ENCODE results near the gene ZNF639.
"Not testable (repeated sequence)": the region's sequence is repeated elsewhere in the genome, so short reads cannot be mapped to it uniquely, and the experiment has no call there.

The ZNF639 gene, protein sequence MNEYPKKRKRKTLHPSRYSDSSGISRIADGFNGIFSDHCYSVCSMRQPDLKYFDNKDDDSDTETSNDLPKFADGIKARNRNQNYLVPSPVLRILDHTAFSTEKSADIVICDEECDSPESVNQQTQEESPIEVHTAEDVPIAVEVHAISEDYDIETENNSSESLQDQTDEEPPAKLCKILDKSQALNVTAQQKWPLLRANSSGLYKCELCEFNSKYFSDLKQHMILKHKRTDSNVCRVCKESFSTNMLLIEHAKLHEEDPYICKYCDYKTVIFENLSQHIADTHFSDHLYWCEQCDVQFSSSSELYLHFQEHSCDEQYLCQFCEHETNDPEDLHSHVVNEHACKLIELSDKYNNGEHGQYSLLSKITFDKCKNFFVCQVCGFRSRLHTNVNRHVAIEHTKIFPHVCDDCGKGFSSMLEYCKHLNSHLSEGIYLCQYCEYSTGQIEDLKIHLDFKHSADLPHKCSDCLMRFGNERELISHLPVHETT
- 8.4 to 30.3 (median 16.4) reads per million in 18 experiments for total RNA-seq

DNA sequence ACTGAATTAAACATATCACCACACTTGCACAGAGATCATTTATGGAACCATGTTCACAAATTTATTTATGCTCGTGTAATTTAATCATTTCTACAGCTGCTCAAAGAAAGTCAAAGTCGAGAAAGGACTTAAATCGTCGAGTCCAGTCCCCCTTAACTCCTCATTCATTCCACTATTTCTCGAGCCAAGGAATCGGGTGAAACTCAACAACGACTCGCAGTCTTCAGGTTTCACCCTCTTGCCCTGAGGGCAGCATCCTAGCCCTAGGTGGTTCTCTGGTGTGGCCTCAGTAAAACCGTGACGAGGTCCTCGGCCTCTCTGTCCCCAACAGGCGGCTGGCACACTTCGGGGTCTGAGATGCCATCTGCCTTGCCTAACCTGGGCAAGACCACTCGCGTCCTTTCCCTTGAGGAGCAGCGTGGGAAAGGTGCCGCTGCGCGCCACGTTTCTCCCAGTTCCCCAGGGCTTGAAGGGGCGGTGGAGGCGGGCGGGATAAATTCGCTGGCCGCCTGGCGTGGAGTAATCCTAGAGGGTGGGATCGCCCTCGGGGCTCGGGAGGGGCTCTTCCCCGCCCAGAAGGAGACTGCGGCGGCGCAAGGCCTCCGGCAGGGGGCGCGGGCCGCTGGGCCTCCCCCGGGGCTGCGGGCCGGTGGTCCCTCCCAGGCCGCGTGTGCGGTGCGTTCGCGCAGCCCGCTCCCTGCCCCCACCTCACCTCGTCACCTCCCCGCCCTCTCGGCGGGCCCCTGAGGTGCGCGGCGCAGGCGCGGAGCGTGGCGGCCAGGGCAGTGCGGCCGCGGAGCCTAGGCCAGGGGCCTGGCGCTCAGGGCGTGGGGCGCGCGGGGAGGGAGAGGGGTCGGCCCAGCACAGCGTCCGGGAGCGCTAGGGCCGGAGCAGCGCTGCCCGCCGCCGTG is at the start of gene ZNF639:
ZNF639 (plus strand) TSS at position 746 of the 911 bp plus-strand sequence. CDS start 5,263 bp downstream, outside the sequence.
- peak; percentile 68 to 75 for DNase-seq

DNA sequence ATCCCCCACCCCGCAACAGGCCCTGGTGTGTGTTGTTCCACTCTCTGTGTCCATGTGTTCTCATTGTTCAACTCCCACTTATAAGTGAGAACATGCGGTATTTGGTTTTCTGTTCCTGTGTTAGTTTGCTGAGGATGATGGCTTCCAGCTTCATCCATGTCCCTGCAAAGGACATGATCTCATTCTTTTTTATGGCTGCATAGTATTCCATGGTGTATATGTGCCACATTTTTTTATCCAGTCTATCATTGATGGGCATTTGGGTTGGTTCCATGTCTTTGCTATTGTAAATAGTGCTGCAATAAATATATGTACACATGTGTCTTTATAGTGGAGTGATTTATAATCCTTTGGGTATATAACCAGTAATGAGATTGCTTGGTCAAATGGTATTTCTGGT is 48.4 kb upstream of the ZNF639 start:
- not testable (repeated sequence) for DNase-seq

DNA sequence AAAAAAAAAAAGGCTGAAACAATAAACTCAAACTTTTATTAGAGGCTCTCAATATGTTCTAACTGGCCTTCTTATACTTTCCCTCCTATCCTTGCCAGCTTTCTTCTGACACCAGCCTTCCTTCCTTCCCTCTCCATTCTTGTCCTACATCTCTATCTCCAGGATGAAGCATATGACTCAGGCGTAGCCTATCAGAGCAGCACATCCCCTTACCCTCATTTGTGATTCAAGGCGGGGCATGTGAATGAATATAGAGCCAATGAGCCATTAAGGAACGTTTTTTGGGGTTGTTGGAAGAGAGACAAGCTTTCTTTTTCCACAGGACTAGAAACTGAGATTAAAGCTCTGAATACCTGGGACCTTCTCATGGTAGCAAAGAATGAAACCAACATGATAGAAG is 46.8 kb upstream of the ZNF639 start:
- no peak for DNase-seq

DNA sequence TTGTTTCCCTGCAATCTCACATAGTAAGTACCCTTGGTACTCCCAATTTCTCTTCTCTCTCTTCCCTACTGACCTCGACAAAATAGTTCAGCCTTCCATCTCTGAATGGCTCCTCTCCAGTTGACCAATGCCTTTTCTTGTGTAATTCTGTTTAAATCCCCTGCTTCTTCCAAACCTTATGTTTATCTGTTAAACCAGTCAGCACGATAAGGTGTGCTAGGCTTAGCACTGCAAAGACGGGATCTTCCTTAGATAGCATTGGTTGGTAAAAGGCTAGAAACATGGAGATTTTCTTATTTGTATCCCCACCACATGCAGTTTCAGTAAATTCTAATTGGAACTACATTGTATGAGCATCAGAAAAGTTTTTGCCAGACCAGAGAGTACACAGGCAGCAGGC is 46.1 kb upstream of the ZNF639 start:
- DNase-seq: no peak

DNA sequence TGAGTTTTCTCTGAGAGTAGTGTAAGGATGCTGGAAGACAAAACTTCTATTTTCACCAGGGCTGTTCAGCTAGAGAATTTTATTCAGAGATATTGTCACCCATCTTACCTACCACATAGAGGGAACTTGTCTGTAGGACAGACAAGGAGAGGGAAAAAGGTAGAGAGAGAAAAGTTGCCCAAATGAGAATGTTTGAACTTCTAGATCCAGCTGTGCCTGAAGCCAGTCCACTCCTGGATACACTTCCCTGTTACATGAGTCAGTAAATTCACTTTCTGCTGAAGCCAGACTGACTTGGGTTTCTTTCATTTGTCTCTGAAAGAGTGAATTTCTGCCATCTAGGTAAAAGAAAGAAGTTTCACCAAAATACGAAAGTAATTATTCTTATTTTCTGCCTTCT is 44.7 kb upstream of the ZNF639 start:
- no peak for DNase-seq

DNA sequence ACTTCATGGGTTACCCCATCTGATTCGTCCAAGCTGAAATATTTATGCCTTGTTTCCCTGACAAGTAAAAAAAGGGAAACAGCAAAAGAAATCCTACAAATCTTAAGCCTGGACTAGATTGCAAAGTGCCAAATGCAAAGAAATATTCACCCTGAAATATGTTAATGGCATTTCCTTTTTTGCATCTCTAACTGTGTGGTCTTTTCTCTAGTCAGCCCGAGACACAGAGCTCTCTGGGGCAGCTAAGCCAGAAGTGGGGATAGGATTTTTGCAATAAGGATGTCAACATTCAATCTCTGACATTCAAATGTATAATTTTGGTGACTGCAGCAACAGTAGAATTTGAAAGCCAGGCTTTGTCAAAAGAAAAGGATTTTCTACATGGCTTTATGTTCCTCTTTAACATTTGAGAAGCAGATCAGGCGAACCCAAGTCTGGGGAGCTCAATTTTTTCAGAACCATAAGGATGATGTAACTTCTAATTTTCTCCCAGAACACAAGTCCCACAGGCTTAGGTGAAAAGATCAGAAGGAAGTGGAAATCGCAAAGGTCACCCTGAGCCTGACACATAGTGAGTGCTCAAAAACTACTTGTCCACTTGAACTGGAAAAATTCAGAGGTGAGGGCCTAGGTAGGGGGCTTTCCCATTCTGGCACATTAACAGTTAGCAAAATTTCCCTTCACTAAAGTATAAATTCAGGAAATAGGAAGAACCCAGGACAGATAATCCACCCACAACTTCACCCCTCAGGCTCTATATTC is 43.7 kb upstream of the ZNF639 start:
- DNase-seq: no peak

DNA sequence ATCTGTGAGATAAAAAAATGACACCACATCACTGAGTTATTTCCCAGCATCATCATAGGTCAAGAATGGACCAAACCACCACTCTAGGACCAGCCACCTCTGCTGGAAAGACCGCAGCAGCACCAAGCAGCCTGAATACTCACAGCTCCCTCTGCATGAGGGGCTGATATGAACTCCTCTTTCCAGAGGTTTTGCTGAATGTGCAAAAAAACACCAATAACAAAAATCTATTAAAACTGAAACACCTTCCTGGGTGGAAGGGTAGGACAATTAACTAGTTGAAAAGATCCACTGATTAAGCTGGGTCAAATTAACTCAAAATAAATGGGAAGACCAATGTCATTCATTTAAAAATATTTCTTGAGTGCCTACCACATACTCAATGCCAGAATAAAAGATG is 43.0 kb upstream of the ZNF639 start:
- no peak for DNase-seq

DNA sequence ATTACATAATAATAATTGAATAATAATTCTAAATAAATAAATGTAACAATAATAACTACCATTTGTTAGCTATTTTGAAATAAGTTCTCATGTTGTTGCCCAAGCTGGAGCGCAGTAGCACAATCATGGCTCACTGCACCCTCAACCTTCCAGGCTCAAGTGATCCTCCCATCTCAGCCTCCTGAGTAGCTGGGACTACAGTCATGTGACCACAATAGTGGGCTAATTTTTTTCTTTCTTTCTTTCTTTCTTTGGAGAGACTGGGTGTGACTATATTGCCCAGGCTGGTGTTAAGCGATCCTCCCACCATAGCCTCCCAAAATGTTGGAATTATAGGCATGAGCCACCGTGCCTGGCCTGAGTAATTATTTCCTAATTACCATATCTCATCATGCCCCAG is 41.0 kb upstream of the ZNF639 start:
- no peak for DNase-seq

DNA sequence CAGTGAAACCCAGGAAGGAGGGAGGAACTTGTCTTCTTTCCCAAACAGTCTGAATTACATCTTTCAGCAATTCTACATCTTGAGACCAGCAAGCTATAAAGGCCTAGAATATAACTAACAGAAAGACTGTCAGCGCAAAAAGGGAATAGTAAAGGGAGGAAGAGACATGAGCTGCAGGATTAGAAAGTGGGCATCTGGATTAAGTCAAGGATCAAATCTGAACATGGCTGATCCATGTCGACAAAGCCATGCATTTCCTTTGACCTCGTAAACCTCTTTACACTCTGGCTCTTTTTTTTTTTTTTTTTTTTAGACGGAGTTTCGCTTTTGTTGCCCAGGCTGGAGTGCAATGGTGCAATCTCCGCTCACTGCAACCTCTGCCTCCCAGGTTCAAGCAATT is 36.5 kb upstream of the ZNF639 start:
- DNase-seq: no peak

DNA sequence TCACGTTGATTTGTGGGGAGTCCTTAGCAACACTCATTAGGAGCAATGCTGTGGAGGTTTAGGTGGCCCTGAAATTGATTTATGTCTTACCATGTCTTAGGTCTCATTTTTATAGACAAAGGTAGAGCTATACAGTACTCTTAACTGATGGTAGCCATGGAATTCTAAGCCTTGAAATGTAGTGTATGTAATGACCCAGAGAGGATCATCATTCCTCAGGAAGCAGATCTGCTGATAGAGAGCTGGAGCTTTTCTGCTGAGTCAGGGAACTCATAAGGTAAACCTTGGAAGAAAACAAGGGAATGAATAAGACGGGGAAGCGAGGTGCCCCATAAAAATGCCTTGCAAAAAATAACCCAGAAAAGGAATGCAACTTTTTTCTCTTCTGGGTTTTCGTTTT is 34.0 kb upstream of the ZNF639 start:
- no peak for DNase-seq

DNA sequence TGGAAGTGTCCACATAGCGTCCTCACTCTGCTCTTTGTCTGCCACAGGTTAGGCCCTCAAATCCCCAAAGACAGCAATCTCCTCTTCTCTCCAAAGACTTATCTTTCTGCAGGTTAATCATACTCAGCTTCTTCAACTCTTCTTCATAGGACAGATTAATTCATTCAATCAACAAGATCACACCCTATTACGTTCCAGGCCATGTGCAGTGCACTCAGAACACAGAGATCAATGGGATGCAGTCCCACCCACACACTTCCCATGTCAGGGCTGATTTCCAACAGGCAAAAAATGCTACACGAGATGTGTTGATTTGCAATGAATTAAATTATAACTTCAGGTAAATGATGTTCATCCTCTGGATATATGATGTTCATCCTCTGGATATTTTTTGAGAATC is 33.5 kb upstream of the ZNF639 start:
- no peak for DNase-seq

DNA sequence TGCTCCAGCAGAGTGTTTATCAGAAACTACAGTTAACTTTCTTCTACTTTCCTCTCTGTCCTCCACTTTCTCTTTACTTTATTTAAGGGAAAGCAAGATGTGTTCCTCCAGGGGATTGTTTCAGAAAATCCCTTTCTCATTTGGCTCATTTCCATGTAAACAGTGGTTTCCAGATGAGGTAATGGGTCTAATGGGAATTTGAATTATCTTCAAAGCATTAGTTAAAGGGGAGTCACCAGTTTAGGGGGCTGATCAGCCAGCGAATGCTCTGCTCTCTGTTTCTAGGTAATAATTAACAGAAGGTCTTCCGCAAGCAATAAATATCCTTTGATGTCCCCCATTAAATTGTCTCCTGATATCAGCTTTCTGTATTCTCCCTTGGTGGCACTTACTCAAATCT is 30.4 kb upstream of the ZNF639 start:
- no peak for DNase-seq

DNA sequence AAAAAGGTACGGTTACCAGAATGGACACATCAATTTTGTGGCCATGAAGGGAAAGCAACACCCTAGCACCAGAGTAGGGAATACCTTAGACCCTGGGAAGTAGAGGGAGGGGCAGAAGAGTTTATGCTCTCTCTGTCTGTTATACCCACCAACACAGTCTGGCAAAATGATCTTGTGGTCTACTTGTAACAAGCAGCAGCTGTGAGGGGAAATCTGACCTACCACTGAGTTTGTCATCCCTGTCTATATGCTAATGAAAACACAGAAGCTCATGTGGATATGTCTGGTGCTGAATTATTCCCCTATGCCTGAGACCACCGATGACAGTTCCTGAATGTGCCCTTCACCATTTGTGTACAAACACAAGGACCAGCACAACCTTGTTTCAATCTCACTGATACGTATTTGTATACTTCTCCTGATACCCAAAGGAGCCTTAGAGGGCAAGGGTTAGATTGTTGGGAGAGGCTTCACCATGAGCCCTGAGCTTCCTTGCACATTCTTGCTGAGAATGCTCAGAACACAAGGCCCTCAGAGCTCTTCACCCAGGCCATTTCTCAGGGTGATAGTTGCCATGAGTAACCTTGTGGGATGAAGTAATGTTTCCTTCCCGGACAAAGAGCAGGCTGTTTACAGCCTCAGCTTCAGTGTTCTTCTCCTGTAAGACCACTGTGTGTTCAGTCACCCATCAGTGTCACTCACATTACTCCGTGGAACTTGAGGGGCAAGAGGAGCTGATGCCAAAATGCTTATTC is 24.7 kb upstream of the ZNF639 start:
- no peak for DNase-seq

DNA sequence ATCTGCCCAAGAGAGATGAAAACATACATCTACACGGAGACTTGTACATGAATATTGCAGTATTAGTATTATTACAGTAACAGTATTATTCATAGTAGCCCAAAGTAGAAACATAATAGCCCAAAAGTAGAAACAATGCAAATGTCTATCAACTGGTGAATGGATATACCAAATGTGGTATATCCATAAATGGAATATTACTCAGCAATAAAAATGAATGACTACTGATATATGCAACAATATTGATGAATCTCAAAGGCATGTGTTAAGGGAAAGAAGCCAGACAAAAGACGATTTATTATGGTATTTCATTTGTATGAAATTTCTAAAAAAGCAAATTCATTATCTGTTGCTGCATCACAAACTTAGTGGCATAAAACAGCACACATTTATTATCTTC is 23.5 kb upstream of the ZNF639 start:
- no peak for DNase-seq

DNA sequence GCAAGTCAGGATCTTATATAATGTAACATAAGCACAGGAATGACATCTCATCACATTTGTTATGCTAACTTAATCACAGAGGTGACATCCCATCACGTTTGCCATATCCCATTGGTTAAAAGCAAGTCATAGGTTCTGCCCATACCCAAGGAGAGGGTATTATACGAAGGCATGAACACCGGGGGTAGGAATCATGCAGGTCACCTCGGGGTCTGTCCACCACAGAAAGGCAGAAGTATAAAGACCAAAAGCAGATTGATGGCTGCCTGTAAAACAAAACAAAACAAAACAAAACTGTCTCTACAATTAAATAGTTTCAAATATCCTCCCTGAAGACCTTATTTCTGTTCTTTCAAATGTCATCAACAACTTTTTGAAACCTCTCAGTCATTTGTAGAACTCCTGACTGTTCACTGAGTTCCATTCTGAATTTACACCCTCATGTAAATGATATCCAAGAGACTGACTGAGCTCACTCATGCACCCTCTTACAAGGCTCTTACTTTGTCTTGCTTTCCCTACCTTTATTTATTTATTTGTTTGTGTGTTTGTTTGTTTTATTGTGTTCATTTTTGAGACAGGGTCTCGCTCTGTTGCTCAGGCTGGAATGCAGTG is 22.7 kb upstream of the ZNF639 start:
- no peak for DNase-seq

DNA sequence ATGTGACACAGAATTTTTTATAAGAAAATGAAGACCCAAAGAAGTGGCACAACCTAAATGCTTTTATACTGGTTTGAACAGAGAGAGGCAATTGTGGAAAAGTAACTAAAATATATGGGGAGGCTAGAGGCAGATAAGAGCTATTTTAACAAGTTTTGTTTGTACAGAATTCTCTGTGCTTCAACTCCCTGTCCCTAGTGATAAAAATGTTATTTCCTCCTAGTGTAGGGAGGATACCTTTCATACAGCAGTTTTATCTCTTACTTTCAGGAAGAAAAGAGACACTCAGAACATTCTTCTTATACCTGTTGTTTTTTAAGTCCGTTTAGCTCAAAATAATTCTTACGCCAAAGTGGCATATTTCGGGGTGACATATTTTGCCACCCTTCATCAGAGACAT is 21.2 kb upstream of the ZNF639 start:
- DNase-seq: no peak

DNA sequence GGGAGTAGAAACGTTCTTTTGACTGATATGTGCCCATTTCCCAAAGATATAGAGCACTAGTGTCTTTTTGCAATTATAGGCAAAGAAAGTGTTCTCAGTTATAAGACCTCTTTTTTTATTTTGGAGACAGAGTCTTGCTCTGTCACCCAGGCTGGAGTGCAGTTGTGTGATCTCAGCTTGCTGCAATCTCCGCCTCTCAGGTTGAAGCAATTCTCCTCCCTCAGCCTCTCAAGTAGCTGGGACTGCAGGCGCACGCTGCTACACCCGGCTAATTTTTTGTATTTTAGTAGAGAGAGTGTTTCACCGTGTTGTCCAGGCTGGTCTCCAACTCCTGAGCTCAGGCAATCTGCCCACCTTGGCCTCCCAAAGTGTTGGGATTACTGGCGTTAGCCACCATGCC is 20.7 kb upstream of the ZNF639 start:
- DNase-seq: no peak

DNA sequence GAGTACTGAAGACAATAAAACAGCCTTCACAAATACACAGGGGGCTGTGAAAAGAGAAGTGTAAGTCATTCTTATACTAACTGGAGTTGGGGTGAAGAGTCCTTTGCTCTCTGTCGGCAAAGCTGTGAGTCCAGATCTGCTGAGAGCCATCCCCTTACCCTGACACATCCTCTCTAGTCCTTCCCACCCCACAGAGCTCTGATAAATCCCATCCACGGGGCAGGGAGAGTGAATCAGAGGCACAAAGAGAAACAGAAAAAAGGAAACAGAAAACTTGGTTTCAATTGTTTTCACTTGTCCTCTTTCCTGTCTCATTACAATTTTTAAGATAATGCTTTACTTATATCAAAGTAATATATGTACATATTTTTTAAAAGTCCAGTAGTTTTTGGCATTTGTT is 18.2 kb upstream of the ZNF639 start:
- no peak for DNase-seq

DNA sequence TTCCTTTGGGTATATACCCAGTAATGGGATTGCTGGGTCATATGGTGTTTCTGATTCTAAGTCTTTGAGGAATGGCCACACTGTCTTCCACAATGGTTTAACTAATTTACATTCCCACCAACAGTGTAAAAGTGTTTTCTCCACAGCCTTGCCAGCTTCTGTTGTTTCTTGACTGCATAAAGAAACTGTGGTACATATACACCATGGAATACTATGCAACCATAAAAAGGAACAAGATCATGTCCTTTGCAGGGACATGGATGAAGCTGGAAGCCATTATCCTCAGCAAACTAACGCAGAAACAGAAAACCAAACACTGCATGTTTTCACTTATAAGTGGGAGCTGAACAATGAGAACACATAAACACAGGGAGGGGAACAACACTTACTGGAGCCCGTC is 15.5 kb upstream of the ZNF639 start:
- not testable (repeated sequence) for DNase-seq

DNA sequence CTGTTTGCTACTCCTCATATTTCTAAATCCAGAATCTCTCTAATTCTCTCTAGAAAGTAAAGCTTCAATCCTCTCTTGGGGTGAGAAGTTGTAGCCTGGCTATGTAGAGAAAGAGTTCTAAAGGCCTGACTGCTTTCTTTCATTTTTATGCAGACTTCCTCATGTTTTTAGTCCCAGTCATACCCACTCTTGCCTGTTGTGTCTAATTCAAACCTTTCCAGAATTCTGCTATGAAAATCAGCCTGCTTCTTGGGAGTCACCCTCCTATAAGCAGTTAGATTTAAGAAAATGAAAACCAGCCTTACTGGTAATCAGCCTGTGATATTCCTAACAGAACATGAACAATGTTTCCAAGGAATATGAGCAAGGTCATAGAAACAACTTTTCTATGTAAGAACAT is 14.8 kb upstream of the ZNF639 start:
- no peak for DNase-seq

DNA sequence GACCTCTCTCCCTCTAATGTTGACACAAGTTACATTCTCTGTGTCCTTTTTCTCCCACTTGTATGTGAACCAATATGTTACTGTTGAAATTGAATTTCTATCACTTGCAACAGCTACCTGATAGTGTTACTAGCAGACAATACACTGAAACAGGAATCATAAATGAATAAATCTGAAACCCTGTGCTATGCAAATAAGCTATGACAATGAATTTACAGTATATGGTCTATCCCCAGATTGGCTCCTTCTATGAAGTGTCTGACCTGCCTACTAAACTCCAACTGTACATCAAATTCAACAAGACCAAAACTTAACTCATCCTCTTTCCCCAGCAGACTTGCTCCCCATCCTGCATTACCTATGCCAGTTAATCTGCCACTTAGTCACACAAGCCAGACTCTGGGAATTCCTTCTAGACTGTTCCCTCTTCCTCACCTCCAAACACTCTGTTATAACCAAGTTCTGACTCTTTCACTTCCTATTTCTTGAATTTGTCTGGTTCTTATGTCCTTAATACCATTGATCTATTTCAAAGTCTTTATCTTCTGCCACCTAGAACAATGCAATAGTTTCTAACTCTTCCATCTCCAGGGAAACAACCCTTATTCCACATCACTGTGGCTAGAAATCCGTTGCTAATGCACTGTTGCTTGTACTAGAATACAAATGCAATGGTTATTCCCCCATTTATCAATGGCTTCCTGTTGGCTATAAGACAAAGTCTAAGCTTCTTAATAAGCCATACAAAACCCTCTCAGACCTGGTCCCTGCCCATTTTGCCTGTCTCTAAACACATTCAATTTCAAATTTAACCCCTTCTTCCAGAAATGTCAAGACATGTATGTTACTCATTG is 13.4 kb upstream of the ZNF639 start:
- DNase-seq: no peak

Data from inflammatory macrophage (primary cell).